NCI-H1048 (cell line): ENCODE results near the gene FARSB.

Experiments
- DNase-seq: peaks from one replicate; lab custom pipeline; 2025; lab: John Stamatoyannopoulos, UW

The FARSB gene

GRCh38 chr2:222548992-222549391, 106.9 kb downstream of the FARSB start:
- DNase-seq, result no peak

GRCh38 chr2:222547083-222547482, 108.8 kb downstream of the FARSB start:
- DNase-seq, result no peak

DNA sequence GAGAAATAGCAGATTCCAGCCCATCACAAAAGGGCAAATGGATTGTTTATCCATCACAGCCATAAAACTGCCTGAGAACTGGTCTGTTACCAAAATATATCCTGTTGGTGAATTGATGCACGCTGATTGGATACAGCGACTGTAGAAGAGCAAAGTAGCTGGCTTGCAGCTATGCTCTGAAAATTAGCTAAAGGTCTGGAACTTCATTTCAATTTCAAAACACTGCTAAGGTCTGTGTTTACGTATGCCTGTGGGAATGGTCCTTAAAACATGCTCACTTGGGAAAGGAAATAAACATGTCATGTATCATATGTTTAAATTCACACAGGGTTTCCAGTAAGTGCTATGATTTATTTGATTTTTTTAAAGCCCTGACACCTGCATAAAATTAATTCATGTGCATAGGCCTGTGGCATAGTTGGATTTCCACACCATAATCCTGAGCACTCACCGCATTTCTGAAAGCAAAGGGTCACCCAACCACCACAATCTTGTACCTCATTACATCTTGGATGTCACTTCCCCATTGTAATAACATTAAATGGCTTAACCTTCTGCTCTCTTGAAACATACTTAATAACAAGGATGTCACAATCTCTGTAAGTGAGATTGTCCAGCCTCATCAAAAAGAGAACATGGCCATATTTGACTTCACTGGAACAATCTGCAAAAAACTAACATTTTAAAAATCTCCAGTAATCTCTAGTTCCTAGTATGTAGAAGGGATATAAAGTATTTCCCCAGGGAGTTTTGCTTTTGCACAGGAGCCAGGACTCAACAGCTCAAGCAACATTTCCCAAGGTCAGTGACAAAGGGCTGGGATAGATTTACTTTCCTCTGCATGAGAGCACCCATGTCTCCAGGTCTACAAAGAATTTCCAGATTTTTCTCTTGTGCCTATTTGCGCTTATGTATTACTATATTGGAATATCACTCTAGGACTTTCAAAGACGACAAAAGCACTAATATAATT, 109.8 kb downstream of the FARSB start:
- DNase-seq, result no peak

GRCh38 chr2:222544661-222545060, 111.2 kb downstream of the FARSB start:
- no peak for DNase-seq

DNA sequence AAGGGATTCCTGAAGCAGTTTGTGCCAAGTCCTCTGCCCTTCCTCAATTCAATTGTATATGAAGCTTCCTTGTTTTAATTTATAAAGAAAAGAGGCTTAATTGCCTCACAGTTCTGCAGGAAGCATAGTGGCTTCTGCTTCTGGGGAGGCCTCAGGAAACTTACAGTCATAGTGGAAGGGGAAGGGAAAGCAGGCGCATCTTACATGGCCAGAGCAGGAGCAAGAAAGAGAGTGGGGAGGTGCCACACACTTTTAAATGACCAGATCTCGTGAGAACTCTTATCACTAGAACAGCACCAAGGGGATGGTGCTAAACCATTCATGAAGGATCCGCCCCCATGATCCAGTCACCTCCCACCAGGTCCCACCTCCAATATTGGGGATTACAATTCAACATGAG, 117.4 kb downstream of the FARSB start:
- no peak for DNase-seq

DNA sequence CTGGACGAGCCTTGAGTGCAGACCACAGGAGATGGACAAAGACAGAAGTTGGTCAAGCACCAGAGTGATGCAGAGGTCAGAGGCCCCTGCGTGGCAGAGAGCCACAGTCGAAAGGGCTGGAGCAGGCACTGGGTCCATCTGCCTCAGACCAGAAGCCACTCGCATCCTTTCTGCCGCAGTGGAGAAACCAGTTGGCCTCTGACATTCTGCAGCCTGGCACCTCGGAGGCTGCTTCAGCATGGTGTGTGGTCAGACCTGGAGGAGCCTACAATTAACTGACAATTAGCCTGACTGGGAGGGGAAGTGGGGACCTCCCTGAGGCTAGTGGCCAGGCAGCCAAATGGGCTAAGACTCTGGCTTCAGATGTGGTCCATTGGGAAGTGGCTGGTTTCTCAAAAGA, 120.4 kb downstream of the FARSB start:
- DNase-seq, result no peak

DNA sequence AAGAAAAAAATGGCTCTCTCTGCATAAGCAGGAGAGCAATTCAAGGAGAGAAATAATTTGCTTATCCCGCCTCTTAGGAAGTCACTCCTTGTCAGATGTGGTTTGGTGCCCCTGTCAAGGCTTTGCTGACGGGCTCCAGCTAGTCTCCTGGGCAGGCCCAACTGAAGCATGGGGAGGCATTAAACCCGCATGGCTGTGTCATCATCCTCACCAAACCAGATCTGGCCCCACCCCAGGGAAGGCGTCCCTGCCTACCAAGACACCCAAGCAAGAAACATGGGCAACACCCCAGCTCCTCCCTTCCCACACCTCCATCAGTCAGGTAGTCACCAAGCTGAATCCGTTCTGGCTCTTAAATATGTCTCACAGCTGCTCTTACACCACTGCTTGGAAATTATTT, 123.6 kb downstream of the FARSB start:
- DNase-seq, result no peak

- no peak for DNase-seq
Observed at GRCh38 chr2:222526480-222527277, 129.2 kb downstream of the FARSB start.

GRCh38 chr2:222525811-222526210, 130.1 kb downstream of the FARSB start:
- no peak for DNase-seq

DNA sequence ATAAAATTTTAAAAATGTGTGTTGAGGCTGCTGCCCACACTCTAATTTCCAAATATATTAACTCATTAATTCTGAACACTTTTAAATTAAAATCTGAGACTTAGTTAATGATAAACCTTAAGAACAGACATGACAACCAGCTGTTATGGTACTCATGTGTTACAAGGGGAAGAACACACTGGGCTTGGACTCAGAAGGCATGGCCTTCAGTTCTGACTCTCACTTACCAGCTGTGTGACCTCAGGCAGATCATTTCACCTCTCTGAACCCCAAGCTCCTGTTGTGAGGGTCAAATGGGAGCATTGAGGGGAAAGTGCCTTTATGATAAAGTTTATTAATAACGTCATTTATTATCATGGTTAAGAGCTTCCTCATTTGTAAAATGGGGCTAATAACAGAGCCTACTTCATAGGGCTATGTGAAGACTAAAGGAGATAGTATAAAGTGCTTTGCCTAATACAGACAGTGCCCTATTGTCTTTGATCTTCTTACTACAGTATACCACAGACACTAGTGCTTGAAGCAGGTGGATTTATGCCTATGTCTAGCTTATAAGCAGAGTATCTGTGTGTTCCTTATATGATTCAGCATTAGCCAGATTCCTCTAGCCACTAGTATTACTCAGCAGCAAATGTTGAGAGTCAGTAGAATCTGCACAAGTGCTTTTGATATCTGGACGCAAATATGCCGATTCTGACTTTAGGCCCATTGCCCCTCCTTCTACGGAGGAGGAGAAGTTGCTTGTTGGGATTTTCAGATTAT, 131.9 kb downstream of the FARSB start:
- no peak for DNase-seq

DNA sequence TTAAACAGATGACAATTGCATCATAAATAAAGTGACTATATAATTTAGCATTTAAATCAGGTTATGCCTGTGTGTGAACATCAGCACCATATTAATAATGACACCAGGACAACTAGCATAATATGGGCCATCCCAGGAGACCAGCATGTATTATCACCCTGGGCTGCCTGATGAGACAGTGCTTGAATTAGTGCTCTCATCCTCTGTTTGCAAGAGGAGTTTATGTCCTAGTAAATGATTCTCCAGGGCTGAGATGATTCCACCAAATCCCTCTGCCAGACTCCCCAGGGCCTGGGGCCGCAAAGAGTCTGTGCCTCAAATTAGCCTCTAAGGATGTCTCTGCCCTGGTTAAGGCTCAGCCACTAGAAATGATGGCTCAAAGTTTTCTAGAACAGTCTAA, 133.8 kb downstream of the FARSB start:
- DNase-seq, result no peak

GRCh38 chr2:222521099-222521498, 134.8 kb downstream of the FARSB start:
- DNase-seq, result no peak
